GM12801 (cell line): ENCODE data around the gene EREG.

Source experiments
- TF ChIP-seq, protein P1 (sequence below): IDR thresholded peaks from one replicate; pipeline ENCODE4 v1.5.1; 2011; ENCODE audit warnings: control low read depth; ENCODE audit not compliant: insufficient read length; ENCODE audit errors: extremely low read depth

The EREG gene

DNA sequence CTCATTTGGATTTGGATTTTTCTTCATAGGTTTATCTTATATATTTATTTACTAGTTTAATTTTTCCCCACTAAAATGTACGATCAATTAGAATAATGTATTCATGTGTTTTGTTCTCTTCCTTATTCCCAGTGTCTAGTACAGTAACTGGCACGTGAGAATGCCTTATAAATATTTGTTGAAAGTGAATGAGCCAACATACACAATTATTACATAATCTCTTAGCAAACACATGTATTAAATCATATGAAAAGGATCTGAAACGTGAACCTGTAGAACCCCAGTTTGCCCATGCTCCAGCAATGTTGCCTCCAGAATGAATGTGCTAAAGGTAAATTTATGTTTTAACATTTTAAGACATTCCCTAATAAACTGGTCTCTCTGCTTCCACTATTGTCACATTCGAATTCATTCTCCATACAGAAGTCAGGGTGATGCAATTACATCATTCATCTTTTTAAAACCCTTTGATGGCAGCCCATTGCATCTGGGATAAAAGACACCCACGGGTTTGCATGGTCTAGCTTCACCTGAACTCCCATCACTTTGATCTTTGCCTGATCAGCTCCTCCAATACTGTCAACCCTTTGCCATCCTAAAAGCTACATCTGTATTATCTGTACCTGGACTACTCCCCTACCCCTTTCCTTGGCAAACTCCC lies 49.3 kb downstream of the EREG start:
- TF ChIP-seq, protein P1, sequence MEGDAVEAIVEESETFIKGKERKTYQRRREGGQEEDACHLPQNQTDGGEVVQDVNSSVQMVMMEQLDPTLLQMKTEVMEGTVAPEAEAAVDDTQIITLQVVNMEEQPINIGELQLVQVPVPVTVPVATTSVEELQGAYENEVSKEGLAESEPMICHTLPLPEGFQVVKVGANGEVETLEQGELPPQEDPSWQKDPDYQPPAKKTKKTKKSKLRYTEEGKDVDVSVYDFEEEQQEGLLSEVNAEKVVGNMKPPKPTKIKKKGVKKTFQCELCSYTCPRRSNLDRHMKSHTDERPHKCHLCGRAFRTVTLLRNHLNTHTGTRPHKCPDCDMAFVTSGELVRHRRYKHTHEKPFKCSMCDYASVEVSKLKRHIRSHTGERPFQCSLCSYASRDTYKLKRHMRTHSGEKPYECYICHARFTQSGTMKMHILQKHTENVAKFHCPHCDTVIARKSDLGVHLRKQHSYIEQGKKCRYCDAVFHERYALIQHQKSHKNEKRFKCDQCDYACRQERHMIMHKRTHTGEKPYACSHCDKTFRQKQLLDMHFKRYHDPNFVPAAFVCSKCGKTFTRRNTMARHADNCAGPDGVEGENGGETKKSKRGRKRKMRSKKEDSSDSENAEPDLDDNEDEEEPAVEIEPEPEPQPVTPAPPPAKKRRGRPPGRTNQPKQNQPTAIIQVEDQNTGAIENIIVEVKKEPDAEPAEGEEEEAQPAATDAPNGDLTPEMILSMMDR, result no peak

DNA sequence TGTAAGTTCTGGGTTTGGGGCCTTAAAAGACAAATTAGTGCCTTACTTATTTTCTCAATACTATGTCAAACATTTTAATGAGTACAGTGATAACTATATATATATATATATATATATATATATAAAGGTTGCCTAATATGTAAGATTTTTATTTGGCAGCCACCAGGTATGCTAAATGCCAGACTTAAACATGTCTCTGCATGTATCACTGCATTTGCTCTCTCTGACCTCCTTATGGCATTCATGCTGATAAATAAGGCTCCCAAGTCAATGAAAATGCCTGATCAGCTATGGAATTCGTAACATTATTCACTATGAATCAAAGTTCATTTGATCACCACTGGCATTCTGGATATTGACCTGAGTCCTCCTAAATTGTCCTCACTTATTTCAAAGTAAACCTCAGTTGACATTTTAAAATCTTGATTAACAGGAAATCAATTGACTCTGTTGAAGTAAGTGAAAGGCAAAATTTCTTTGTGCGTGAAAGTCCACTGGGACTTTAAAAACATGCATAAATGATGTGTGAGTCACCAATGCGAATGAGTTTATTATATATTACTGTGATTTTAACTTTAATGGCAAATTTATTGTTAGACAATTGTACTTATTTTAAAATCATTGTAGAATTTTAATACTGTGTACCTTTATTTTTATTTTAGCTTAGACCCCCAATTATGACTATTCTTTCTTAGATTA lies 50.8 kb downstream of the EREG start:
- TF ChIP-seq, protein P1, result no peak

DNA sequence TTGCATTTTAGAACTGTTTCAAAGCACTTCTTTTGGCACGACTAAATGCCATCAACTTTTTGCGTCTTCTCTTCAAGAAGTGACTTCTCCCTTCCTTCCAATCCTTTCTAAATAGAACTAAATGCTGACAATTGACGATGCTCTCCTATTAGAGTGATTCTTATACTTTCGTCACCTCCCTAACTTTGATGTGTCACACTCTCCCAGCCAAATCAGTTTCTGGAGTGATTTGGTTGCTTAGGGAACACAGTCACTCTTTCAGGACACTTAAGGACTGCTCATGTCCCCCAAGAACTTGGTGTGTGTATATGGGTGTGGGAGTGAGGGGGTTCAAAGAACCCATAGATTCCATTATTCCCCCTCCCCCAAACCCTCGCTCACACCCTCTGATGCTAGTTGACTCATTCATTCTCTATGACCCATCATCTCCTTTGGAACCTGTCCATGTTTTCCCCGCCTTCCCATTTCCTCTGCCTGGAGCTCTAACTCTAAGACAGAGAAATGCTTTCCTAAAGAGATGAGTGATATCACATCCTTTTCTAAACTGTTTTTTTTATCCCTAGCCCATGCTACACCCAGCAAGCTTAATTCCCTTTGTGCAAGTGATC lies 53.2 kb downstream of the EREG start:
- TF ChIP-seq, protein P1, result no peak

DNA sequence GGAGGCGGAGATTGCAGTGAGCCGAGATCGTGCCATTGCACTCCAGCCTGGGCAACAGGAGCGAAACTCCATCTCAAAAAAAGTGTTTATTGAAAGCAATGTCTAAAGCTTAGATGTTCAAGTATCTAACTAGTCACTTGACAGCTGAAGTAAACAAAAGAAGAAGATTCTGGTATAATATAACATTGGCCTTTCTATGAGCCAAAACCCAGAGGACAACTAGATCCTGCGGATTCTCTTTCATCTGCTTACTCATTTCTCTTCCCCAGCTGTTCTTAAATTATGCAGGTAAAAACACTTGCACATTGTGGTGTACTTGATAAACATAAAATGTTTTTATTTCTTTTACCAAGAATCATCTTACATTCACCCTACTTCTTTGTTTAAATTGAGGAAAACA lies 55.9 kb downstream of the EREG start:
- TF ChIP-seq, protein P1, result no peak

DNA sequence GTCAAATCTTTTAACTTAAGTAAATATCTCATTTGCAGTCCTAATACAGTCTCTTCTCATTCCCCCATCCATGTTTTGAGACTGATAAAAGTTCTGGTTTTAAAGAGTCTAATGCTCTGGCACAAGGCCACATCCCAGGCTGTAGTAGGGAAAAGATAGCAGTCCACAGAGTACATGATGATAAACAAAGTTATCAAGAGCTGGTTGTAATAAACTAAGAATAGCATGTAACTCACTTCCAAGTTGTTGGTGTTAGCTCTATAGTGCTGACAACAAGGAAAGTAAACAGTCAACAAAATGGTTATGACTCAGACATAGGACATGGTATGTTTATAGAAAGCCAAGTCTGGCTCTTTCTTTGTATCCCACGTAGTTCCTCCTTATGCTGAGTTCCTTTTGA lies 58.2 kb downstream of the EREG start:
- TF ChIP-seq, protein P1, result no peak

DNA sequence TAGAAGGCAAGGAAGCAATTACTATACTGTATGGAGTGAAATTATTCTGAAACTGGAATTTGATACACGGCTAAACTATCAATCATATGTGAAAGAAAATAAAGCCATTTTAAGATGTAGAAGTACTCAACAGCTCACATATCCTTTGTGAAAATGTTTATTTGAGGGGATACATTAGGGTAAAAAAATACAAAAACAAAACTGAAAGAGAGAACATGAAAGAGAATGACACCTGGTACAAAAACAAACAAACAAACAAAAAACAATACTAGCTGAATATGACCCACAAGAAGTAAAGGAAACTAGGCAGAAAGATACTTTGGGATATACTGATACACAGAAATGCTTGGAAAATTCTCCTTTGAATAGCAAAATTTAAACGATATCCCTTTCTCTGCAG lies 59.2 kb downstream of the EREG start:
- TF ChIP-seq, protein P1, result no peak

DNA sequence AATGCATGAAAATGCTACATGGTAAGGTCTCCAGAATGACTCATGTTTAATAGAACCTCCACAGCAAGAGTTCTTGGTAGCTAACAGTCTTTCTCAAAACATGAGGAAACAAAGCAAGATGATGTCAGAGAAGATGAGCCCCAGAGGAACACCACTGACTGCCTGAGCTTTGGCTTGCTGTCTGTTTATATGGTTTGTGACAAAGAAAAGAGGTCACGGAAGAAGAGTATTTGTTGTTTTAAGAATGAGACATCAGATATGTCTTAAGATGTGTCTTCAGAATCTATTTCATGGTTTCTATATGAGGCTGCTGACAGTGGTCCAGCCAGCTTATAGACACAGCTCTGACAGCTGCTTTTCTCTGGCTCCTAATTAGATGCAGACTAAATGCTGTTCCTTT lies 61.2 kb downstream of the EREG start:
- TF ChIP-seq, protein P1, result no peak
